Mesendoderm (in vitro differentiated cells): Measurements from ENCODE around the gene MELTF.

Source experiments
- DNase-seq: peaks from one replicate; pipeline ENCODE4 v3.0.0; 2013
- H2AK5ac ChIP-seq: 2 replicates; pipeline ENCODE4 v1.6.1; 2013; ENCODE audit warnings: low read length, inconsistent platforms
- H2BK120ac ChIP-seq: 2 replicates; pipeline ENCODE4 v1.6.1; 2013; ENCODE audit warnings: low read depth, mild to moderate bottlenecking, low read length, moderate library complexity, mixed read lengths
- H2BK15ac ChIP-seq: replicated peaks from 2 replicates; pipeline ENCODE4 v1.6.1; 2013; ENCODE audit warnings: low read depth, mild to moderate bottlenecking, moderate library complexity
- H2BK5ac ChIP-seq: 2 replicates; pipeline ENCODE4 v1.6.1; 2013; ENCODE audit warnings: low read length, inconsistent platforms
- H3K18ac ChIP-seq: 2 replicates; pipeline ENCODE4 v1.6.1; 2013; ENCODE audit warnings: mild to moderate bottlenecking, low read length, mixed read lengths
- H3K23ac ChIP-seq: one replicate; pipeline ENCODE4 v1.6.1; 2013; ENCODE audit warnings: low read length
- H3K27ac ChIP-seq: 2 replicates; pipeline ENCODE4 v1.5.1; 2013; ENCODE audit warnings: low read depth, mild to moderate bottlenecking, inconsistent platforms, low read length, moderate library complexity
- H3K27me3 ChIP-seq: 2 replicates; pipeline ENCODE4 v1.6.1; 2013; ENCODE audit warnings: low read length, control low read depth, mild to moderate bottlenecking, inconsistent platforms; ENCODE audit not compliant: insufficient read depth, poor library complexity
- H3K36me3 ChIP-seq: 2 replicates; pipeline ENCODE4 v1.6.1; 2013; ENCODE audit warnings: low read length, inconsistent platforms; ENCODE audit not compliant: control insufficient read depth, insufficient read depth
- H3K4ac ChIP-seq: one replicate; pipeline ENCODE4 v1.6.1; 2013; ENCODE audit warnings: low read depth, mild to moderate bottlenecking, low read length, moderate library complexity
- H3K4me1 ChIP-seq: 2 replicates; pipeline ENCODE4 v1.6.1; 2013; ENCODE audit warnings: low read depth, low read length, inconsistent platforms; ENCODE audit not compliant: control insufficient read depth
- H3K4me2 ChIP-seq: 2 replicates; pipeline ENCODE4 v1.6.1; 2013; ENCODE audit warnings: low read length
- H3K4me3 ChIP-seq: 2 replicates; pipeline ENCODE4 v1.5.1; 2013; ENCODE audit warnings: mild to moderate bottlenecking, low read length
- H3K56ac ChIP-seq: one replicate; pipeline ENCODE4 v1.6.1; 2013; ENCODE audit warnings: low read length
- H3K79me1 ChIP-seq: 2 replicates; pipeline ENCODE4 v1.6.1; 2013; ENCODE audit warnings: low read length, inconsistent platforms
- H3K79me2 ChIP-seq: 2 replicates; pipeline ENCODE4 v1.6.1; 2013; ENCODE audit warnings: mild to moderate bottlenecking, low read length; ENCODE audit not compliant: control insufficient read depth, insufficient read depth
- H3K9ac ChIP-seq: 2 replicates; pipeline ENCODE4 v1.6.1; 2013; ENCODE audit warnings: low read length, inconsistent platforms
- H4K5ac ChIP-seq: one replicate; pipeline ENCODE4 v1.6.1; 2013; ENCODE audit warnings: low read length
- H4K8ac ChIP-seq: one replicate; pipeline ENCODE4 v1.6.1; 2013; ENCODE audit warnings: low read depth, mild to moderate bottlenecking, control low read depth, low read length, moderate library complexity
- WGBS: extraction: QIAGEN DNeasy Blood & Tissue Kit; methylation state at CpG from one replicate; pipeline ENCODE4 v1.1.7; 2013; ENCODE audit warnings: low lambda C conversion rate, missing lambda C conversion rate; ENCODE audit not compliant: insufficient coverage; ENCODE audit errors: extremely low coverage; 5-methylcytosine and 5-hydroxymethylcytosine counted together

MELTF gene

GRCh38 chr3:197006446-197006845, 23.2 kb downstream of the MELTF start:
- no peak overlapping the region for H3K4ac ChIP-seq
- peaks cover 3% of the 10 kb centered on the region for H3K27me3 ChIP-seq
- no peaks in the 10 kb centered on the region for H3K79me1 ChIP-seq
- no peak overlapping the region for H4K5ac ChIP-seq
- H3K9ac ChIP-seq, result no peak overlapping the region
- no peak overlapping the region for H3K4me3 ChIP-seq
- DNase-seq, result no peak
- no peaks in the 10 kb centered on the region for H3K79me2 ChIP-seq
- no peak overlapping the region for H3K56ac ChIP-seq
- no peak overlapping the region for H2BK15ac ChIP-seq
- no CpG with 5 or more reads among the region's 11 CpGs for WGBS
- no peak overlapping the region for H3K18ac ChIP-seq
- H4K8ac ChIP-seq, result no peak overlapping the region
- H3K4me1 ChIP-seq, result no peaks in the 10 kb centered on the region
- H2BK5ac ChIP-seq, result no peak overlapping the region
- no peak overlapping the region for H3K27ac ChIP-seq
- no peak overlapping the region for H3K4me2 ChIP-seq
- no peaks in the 10 kb centered on the region for H3K36me3 ChIP-seq
- H3K23ac ChIP-seq, result no peak overlapping the region
- H2AK5ac ChIP-seq, result no peak overlapping the region
- no peak overlapping the region for H2BK120ac ChIP-seq

- H3K4me2 ChIP-seq, result peak overlapping the region; percentile 93
- no peak overlapping the region for H2BK15ac ChIP-seq
- peak overlapping the region; percentile 14 for H2BK120ac ChIP-seq
- peak overlapping the region; percentile 45 for H3K4me3 ChIP-seq
- H2BK5ac ChIP-seq, result no peak overlapping the region
- H3K4me1 ChIP-seq, result no peaks in the 10 kb centered on the region
- H3K79me2 ChIP-seq, result no peaks in the 10 kb centered on the region
- peak overlapping the region; percentile 93 for H3K56ac ChIP-seq
- H4K5ac ChIP-seq, result no peak overlapping the region
- H3K79me1 ChIP-seq, result no peaks in the 10 kb centered on the region
- peak; percentile 47 for DNase-seq
- H3K36me3 ChIP-seq, result no peaks in the 10 kb centered on the region
- no CpG with 5 or more reads among the region's 61 CpGs for WGBS
- H3K27ac ChIP-seq, result no peak overlapping the region
- H3K23ac ChIP-seq, result no peak overlapping the region
- H3K18ac ChIP-seq, result peak overlapping the region; percentile 86
- H2AK5ac ChIP-seq, result no peak overlapping the region
- H4K8ac ChIP-seq, result peak overlapping the region; percentile 57
- peak overlapping the region; percentile 60 for H3K4ac ChIP-seq
- H3K27me3 ChIP-seq, result peaks cover 3% of the 10 kb centered on the region
- peak overlapping the region; percentile 87 for H3K9ac ChIP-seq
Measured at GRCh38 chr3:197003461-197004385, 25.9 kb downstream of the MELTF start.

- Histone ChIP-seq H3K4me1 (no peaks in the 10 kb centered on the region), H2BK15ac (peak overlapping the region; percentile 48), H3K23ac (no peak overlapping the region), H3K9ac (peak overlapping the region; percentile 87), H2AK5ac (no peak overlapping the region), H3K4me3 (no peak overlapping the region), H2BK120ac (peak overlapping the region; percentile 14), H3K79me2 (no peaks in the 10 kb centered on the region), H3K4me2 (peak overlapping the region; percentile 44), H3K56ac (peak overlapping the region; percentile 93), H3K79me1 (no peaks in the 10 kb centered on the region), H3K4ac (peak overlapping the region; percentile 76), H3K27ac (no peak overlapping the region), H3K18ac (peak overlapping the region; percentile 86), H3K27me3 (peaks cover 3% of the 10 kb centered on the region), H2BK5ac (no peak overlapping the region), H4K5ac (no peak overlapping the region), H3K36me3 (no peaks in the 10 kb centered on the region), H4K8ac (peak overlapping the region; percentile 78)
- peak; percentile 59 for DNase-seq
- no CpG with 5 or more reads among the region's 113 CpGs for WGBS
Measured at GRCh38 chr3:197002701-197003454, 26.7 kb downstream of the MELTF start.

- peak overlapping the region; percentile 9 for H3K23ac ChIP-seq
- H2BK5ac ChIP-seq, result no peak overlapping the region
- H3K79me1 ChIP-seq, result no peaks in the 10 kb centered on the region
- no peaks in the 10 kb centered on the region for H3K36me3 ChIP-seq
- H3K18ac ChIP-seq, result peak overlapping the region; percentile 82
- no CpG with 5 or more reads among the region's 55 CpGs for WGBS
- H2AK5ac ChIP-seq, result no peak overlapping the region
- DNase-seq, result no peak
- H3K27me3 ChIP-seq, result peaks cover 3% of the 10 kb centered on the region
- no peaks in the 10 kb centered on the region for H3K4me1 ChIP-seq
- peak overlapping the region; percentile 87 for H3K9ac ChIP-seq
- H3K56ac ChIP-seq, result peak overlapping the region; percentile 93
- no peak overlapping the region for H3K4me3 ChIP-seq
- no peak overlapping the region for H3K27ac ChIP-seq
- H2BK15ac ChIP-seq, result no peak overlapping the region
- H3K79me2 ChIP-seq, result no peaks in the 10 kb centered on the region
- no peak overlapping the region for H4K8ac ChIP-seq
- no peak overlapping the region for H4K5ac ChIP-seq
- H3K4me2 ChIP-seq, result peak overlapping the region; percentile 44
- no peak overlapping the region for H3K4ac ChIP-seq
- H2BK120ac ChIP-seq, result no peak overlapping the region
Measured at GRCh38 chr3:197001972-197002700, 27.5 kb downstream of the MELTF start.

GRCh38 chr3:197001106-197001971, 28.3 kb downstream of the MELTF start:
- Histone ChIP-seq H2BK120ac (no peak overlapping the region), H4K8ac (no peak overlapping the region), H3K18ac (no peak overlapping the region), H3K79me2 (no peaks in the 10 kb centered on the region), H2BK5ac (no peak overlapping the region), H3K56ac (peak overlapping the region; percentile 42), H3K4me1 (no peaks in the 10 kb centered on the region), H4K5ac (no peak overlapping the region), H3K27ac (no peak overlapping the region), H3K27me3 (peaks cover 3% of the 10 kb centered on the region), H3K4ac (no peak overlapping the region), H2BK15ac (no peak overlapping the region), H3K79me1 (no peaks in the 10 kb centered on the region), H3K4me2 (no peak overlapping the region), H2AK5ac (no peak overlapping the region), H3K23ac (peak overlapping the region; percentile 9), H3K9ac (no peak overlapping the region), H3K4me3 (no peak overlapping the region), H3K36me3 (no peaks in the 10 kb centered on the region)
- no CpG with 5 or more reads among the region's 20 CpGs for WGBS
- DNase-seq, result no peak
